ENCODE measurements around the gene TSBP1. TPM values are rescaled to one million over a fixed set of nuclear protein-coding genes. Genes with fewer than 3 reads are reported as not detected.

Gene TSBP1
- not detected for total RNA-seq

GRCh38 chr6:32371803-32372202 lies at the start of gene TSBP1:
Gene TSBP1 (minus strand): TSS chr6:32371903. CDS start chr6:32371706, 197 bp downstream.
- no peak for ATAC-seq

GRCh38 chr6:32416036-32416435 lies 44.3 kb upstream of the TSBP1 start:
- no peak for ATAC-seq

GRCh38 chr6:32415521-32416019 lies 43.9 kb upstream of the TSBP1 start:
- peak; percentile 72 for ATAC-seq

GRCh38 chr6:32413427-32414047 lies 41.8 kb upstream of the TSBP1 start:
- ATAC-seq = peak; percentile 81

- no peak for ATAC-seq
Measured at GRCh38 chr6:32411566-32412327, 40.0 kb upstream of the TSBP1 start.

- no peak for ATAC-seq
Measured at GRCh38 chr6:32410906-32411305, 39.2 kb upstream of the TSBP1 start.

GRCh38 chr6:32406857-32407256 lies 35.2 kb upstream of the TSBP1 start, which contains the start of gene BTNL2:
Gene BTNL2 (minus strand): TSS chr6:32407181. CDS start chr6:32407123, 58 bp downstream.
- ATAC-seq = no peak

- ATAC-seq = no peak
Measured at GRCh38 chr6:32406197-32406596, 34.5 kb upstream of the TSBP1 start.

- ATAC-seq = no peak
Measured at GRCh38 chr6:32405656-32406055, 34.0 kb upstream of the TSBP1 start.

- ATAC-seq = no peak
Measured at GRCh38 chr6:32402812-32403211, 31.1 kb upstream of the TSBP1 start.

- ATAC-seq = no peak
Measured at GRCh38 chr6:32401284-32401963, 29.7 kb upstream of the TSBP1 start.

- ATAC-seq = no peak
Measured at GRCh38 chr6:32397252-32397920, 25.7 kb upstream of the TSBP1 start.

- ATAC-seq = no peak
Measured at GRCh38 chr6:32396028-32396427, 24.3 kb upstream of the TSBP1 start.

GRCh38 chr6:32393665-32394420 lies 22.1 kb upstream of the TSBP1 start:
- ATAC-seq = peak; percentile 92

- ATAC-seq = no peak
Measured at GRCh38 chr6:32391505-32391904, 19.8 kb upstream of the TSBP1 start.

- ATAC-seq = no peak
Measured at GRCh38 chr6:32387589-32388340, 16.1 kb upstream of the TSBP1 start.

- ATAC-seq = no peak
Measured at GRCh38 chr6:32386040-32386439, 14.3 kb upstream of the TSBP1 start.

GRCh38 chr6:32382757-32383420 lies 11.2 kb upstream of the TSBP1 start:
- no peak for ATAC-seq

GRCh38 chr6:32379545-32379944 lies 7.8 kb upstream of the TSBP1 start:
- ATAC-seq = no peak

- ATAC-seq = no peak
Measured at GRCh38 chr6:32375739-32376529, 4.2 kb upstream of the TSBP1 start.
